Endodermal cell (in vitro differentiated cells): ENCODE measurements around the gene CECR2. TPM values are rescaled to one million over a fixed set of nuclear protein-coding genes. Genes with fewer than 3 reads are reported as not detected.

Source experiments
- DNase-seq: peaks from one replicate; pipeline ENCODE4 v3.0.0-alpha.2; 2017
- H3K27ac ChIP-seq: 2 replicates; pipeline ENCODE4 v1.5.1; 2013; ENCODE audit warnings: mild to moderate bottlenecking, low read depth, low read length, moderate library complexity
- H3K27me3 ChIP-seq: 2 replicates; pipeline ENCODE4 v1.6.1; 2013; ENCODE audit warnings: mild to moderate bottlenecking, low read length, moderate library complexity; ENCODE audit not compliant: insufficient read depth, control insufficient read depth, poor library complexity, severe bottlenecking
- H3K36me3 ChIP-seq: 2 replicates; pipeline ENCODE4 v1.7.0; 2013; ENCODE audit warnings: mild to moderate bottlenecking, low read length, moderate library complexity; ENCODE audit not compliant: control insufficient read depth, insufficient read depth
- H3K4me1 ChIP-seq: one replicate; pipeline ENCODE4 v1.7.0; 2013; ENCODE audit warnings: low read length; ENCODE audit not compliant: control insufficient read depth, insufficient read depth
- H3K4me3 ChIP-seq: 2 replicates; pipeline ENCODE4 v1.5.1; 2013; ENCODE audit warnings: mild to moderate bottlenecking, low read length, moderate library complexity
- H3K9ac ChIP-seq: 2 replicates; pipeline ENCODE4 v1.6.1; 2013; ENCODE audit warnings: mild to moderate bottlenecking, low read length, moderate library complexity; ENCODE audit not compliant: poor library complexity, severe bottlenecking; ENCODE audit errors: extremely low read depth
- H3K9me3 ChIP-seq: 2 replicates; pipeline ENCODE4 v1.6.1; 2013; ENCODE audit warnings: mild to moderate bottlenecking, low read length, moderate library complexity; ENCODE audit not compliant: control insufficient read depth
- H3K27ac Mint-ChIP-seq: 2 replicates; pipeline ENCODE4 v1.8.0; 2020; ENCODE audit warnings: mixed read lengths
- H3K27me3 Mint-ChIP-seq: 2 replicates; pipeline ENCODE4 v1.8.0; 2021; ENCODE audit warnings: mild to moderate bottlenecking, mixed read lengths; ENCODE audit not compliant: insufficient read depth
- H3K36me3 Mint-ChIP-seq: 2 replicates; pipeline ENCODE4 v1.8.0; 2020; ENCODE audit warnings: low read depth, mixed read lengths
- H3K4me1 Mint-ChIP-seq: 2 replicates; pipeline ENCODE4 v1.8.0; 2020; ENCODE audit warnings: mixed read lengths
- H3K4me3 Mint-ChIP-seq: 2 replicates; pipeline ENCODE4 v1.8.0; 2020; ENCODE audit warnings: mild to moderate bottlenecking, moderate library complexity, mixed read lengths
- H3K9me3 Mint-ChIP-seq: 2 replicates; pipeline ENCODE4 v1.8.0; 2020; ENCODE audit warnings: mild to moderate bottlenecking, mixed read lengths
- CTCF ChIP-seq: fragments of 200-600 bp; sonication (generic); conservative IDR thresholded peaks from 2 replicates; pipeline ENCODE4 v1.5.0; 2021; ENCODE audit warnings: antibody characterized with exemption, mild to moderate bottlenecking
- WGBS, 2 experiments: methylation state at CpG; one replicate each; pipeline versions ENCODE4 v1.1.5 to v1.1.7; 2013; ENCODE audit warnings: missing lambda C conversion rate in 2 of 2, mixed read lengths in 1 of 2; ENCODE audit not compliant: insufficient coverage in 1 of 2, insufficient read length in 1 of 2; 5-methylcytosine and 5-hydroxymethylcytosine counted together
- total RNA-seq, 2 donors: library from RNA; stranded (reverse); fragmentation: NEBNext Ultra II Directional in 1 of 2; extraction: Animal tissue kit (Norgen Biotek cat#: 25700) in 1 of 2; gene quantifications; 2 replicates in 1 of 2; 3 replicates in 1 of 2; pipeline ENCODE4 v1.2.1, GENCODE V29; 2021

Gene CECR2
- total RNA-seq, 2 donors from 2014 or later = 98.9 to 105 TPM

GRCh38 chr22:17431179-17431578 is 61.9 kb downstream of the CECR2 start:
- H3K27ac Mint-ChIP-seq = no peak overlapping the region
- H3K9ac ChIP-seq = no peak overlapping the region
- H3K27me3 ChIP-seq = no peaks in the 10 kb centered on the region
- no peaks in the 10 kb centered on the region for H3K36me3 ChIP-seq
- H3K9me3 ChIP-seq = no peaks in the 10 kb centered on the region
- DNase-seq = no peak
- H3K4me3 ChIP-seq = no peak overlapping the region
- H3K36me3 Mint-ChIP-seq = peaks cover 15% of the 10 kb centered on the region
- 93% methylated on average over 1 of the region's 1 CpG; no CpG with 5 or more reads in 1 of the 2 experiments for WGBS, 2 experiments
- no peaks in the 10 kb centered on the region for H3K9me3 Mint-ChIP-seq
- peaks cover 14% of the 10 kb centered on the region for H3K4me1 ChIP-seq
- no peak overlapping the region for H3K4me3 Mint-ChIP-seq
- no peak overlapping the region for H3K27ac ChIP-seq
- peaks cover 57% of the 10 kb centered on the region for H3K4me1 Mint-ChIP-seq
- no peak for TF ChIP-seq CTCF
- no peaks in the 10 kb centered on the region for H3K27me3 Mint-ChIP-seq

DNA sequence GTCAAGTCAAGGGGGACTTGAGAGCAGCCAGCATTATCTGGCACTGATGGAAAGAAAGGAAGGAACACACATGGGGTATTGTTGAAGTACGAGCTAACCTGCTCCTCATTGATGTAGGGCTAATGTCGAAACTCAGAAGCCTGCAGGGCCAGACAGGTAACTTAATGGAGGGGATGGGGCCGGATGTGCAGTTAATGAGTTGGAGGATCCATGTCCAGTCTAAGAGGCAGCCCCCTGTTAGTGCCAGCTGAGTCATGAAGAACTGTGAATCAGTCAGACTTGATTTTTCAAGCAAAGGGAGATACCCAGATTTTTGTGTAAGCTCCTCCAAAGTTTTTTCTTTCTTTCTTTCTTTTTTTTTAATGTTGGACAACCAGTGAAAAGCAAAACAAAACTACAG is 65.6 kb downstream of the CECR2 start:
- Mint-ChIP-seq H3K27me3 (no peaks in the 10 kb centered on the region), H3K36me3 (no peaks in the 10 kb centered on the region), H3K27ac (no peak overlapping the region), H3K4me3 (no peak overlapping the region), H3K4me1 (peaks cover 64% of the 10 kb centered on the region), H3K9me3 (no peaks in the 10 kb centered on the region)
- no peak overlapping the region for H3K9ac ChIP-seq
- no peaks in the 10 kb centered on the region for H3K36me3 ChIP-seq
- no peaks in the 10 kb centered on the region for H3K27me3 ChIP-seq
- 76 to 81% methylated on average over 3 of the region's 3 CpGs for WGBS, 2 experiments
- H3K9me3 ChIP-seq = no peaks in the 10 kb centered on the region
- TF ChIP-seq CTCF = no peak
- H3K4me3 ChIP-seq = no peak overlapping the region
- DNase-seq = no peak
- peaks cover 36% of the 10 kb centered on the region for H3K4me1 ChIP-seq
- H3K27ac ChIP-seq = peak overlapping the region; percentile 39

- Histone ChIP-seq H3K27me3 (no peaks in the 10 kb centered on the region), H3K9ac (no peak overlapping the region), H3K36me3 (no peaks in the 10 kb centered on the region), H3K4me1 (peaks cover 36% of the 10 kb centered on the region), H3K27ac (peak overlapping the region; percentile 93), H3K4me3 (no peak overlapping the region), H3K9me3 (no peaks in the 10 kb centered on the region)
- H3K27me3 Mint-ChIP-seq = no peaks in the 10 kb centered on the region
- WGBS, 2 experiments = 80 to 93% methylated on average over 1 to 3 of the region's 3 CpGs
- no peaks in the 10 kb centered on the region for H3K36me3 Mint-ChIP-seq
- peaks cover 64% of the 10 kb centered on the region for H3K4me1 Mint-ChIP-seq
- no peak for DNase-seq
- H3K27ac Mint-ChIP-seq = no peak overlapping the region
- no peak for TF ChIP-seq CTCF
- H3K4me3 Mint-ChIP-seq = no peak overlapping the region
- H3K9me3 Mint-ChIP-seq = no peaks in the 10 kb centered on the region
Measured at GRCh38 chr22:17435375-17435774, 66.1 kb downstream of the CECR2 start.
